GM18519 (cell line): ENCODE results near the gene IFNL4.
"Not testable (repeated sequence)": the region's sequence is repeated elsewhere in the genome, so short reads cannot be mapped to it uniquely, and the experiment has no call there.

Source experiments
- ATAC-seq: cut with Tn5 transposase; IDR thresholded peaks from one replicate; pipeline ENCODE4 v1.9.1; 2021; ENCODE audit warnings: mild to moderate bottlenecking, moderate library complexity; ENCODE audit not compliant: unreplicated experiment, low FRiP score

Gene IFNL4

GRCh38 chr19:39248806-39249205, at the start of gene IFNL4:
TSS of gene IFNL4 (minus strand) at chr19:39248856.
- no peak for ATAC-seq

GRCh38 chr19:39297931-39298634, 49.4 kb upstream of the IFNL4 start:
- no peak for ATAC-seq

- ATAC-seq: no peak
Measured at GRCh38 chr19:39296906-39297305, 48.2 kb upstream of the IFNL4 start.

- ATAC-seq: no peak
Measured at GRCh38 chr19:39296055-39296645, 47.5 kb upstream of the IFNL4 start, which contains the start of gene IFNL1. TSS of gene IFNL1 (plus strand) at chr19:39296407. CDS start at chr19:39296422, 15 bp downstream.

- ATAC-seq: no peak
Measured at GRCh38 chr19:39293394-39293793, 44.7 kb upstream of the IFNL4 start.

- ATAC-seq: no peak
Measured at GRCh38 chr19:39284032-39284431, 35.4 kb upstream of the IFNL4 start.

GRCh38 chr19:39282021-39282420, 33.4 kb upstream of the IFNL4 start:
- ATAC-seq: no peak

- ATAC-seq: no peak
Measured at GRCh38 chr19:39277598-39277997, 28.9 kb upstream of the IFNL4 start.

- no peak for ATAC-seq
Measured at GRCh38 chr19:39276740-39277139, 28.1 kb upstream of the IFNL4 start.

- no peak for ATAC-seq
Measured at GRCh38 chr19:39275578-39275977, 26.9 kb upstream of the IFNL4 start.

- ATAC-seq: not testable (repeated sequence)
Measured at GRCh38 chr19:39273859-39274258, 25.2 kb upstream of the IFNL4 start.

GRCh38 chr19:39270036-39270871, 21.6 kb upstream of the IFNL4 start:
- ATAC-seq: no peak

GRCh38 chr19:39269369-39269768, 20.7 kb upstream of the IFNL4 start:
- ATAC-seq: not testable (repeated sequence)

- not testable (repeated sequence) for ATAC-seq
Measured at GRCh38 chr19:39268531-39269223, 20.0 kb upstream of the IFNL4 start.

- not testable (repeated sequence) for ATAC-seq
Measured at GRCh38 chr19:39268085-39268484, 19.4 kb upstream of the IFNL4 start, which contains the start of gene IFNL2. TSS of gene IFNL2 (plus strand) at chr19:39268396. CDS start at chr19:39268569, 173 bp downstream.

- no peak for ATAC-seq
Measured at GRCh38 chr19:39265321-39265916, 16.8 kb upstream of the IFNL4 start.

GRCh38 chr19:39264306-39265290, 15.9 kb upstream of the IFNL4 start:
- ATAC-seq: no peak

- ATAC-seq: no peak
Measured at GRCh38 chr19:39263912-39264305, 15.3 kb upstream of the IFNL4 start.

- ATAC-seq: no peak
Measured at GRCh38 chr19:39262496-39262895, 13.8 kb upstream of the IFNL4 start.
